A549 (cell line): Measurements from ENCODE around the gene CPO. TPM values are rescaled to one million over a fixed set of nuclear protein-coding genes. Genes with fewer than 3 reads are reported as not detected.

Source experiments
- ATAC-seq, 2 experiments: fragments of 200-7000 bp in 1 of 2; fragments of >200 bp in 1 of 2; cut with Nextera tagmentation in 1 of 2; cut with Tn5 transposase in 1 of 2; 3 replicates each; pipeline versions ENCODE4 v1.8.0 to v1.9.1; 2018 to 2020; ENCODE audit warnings: mild to moderate bottlenecking in 1 of 2, moderate library complexity in 1 of 2
- CTCF ChIA-PET: fragments of 300-600 bp; sonication (Branson Sonifier 250); formaldehyde crosslinking; extraction: SDS; loops from one replicate; lab custom pipeline; 2021; ENCODE audit warnings: antibody characterized with exemption, inconsistent platforms; lab: Yijun Ruan, JAX
- POLR2A ChIA-PET: fragments of 350-600 bp; formaldehyde crosslinking; extraction: SDS; loops from one replicate; lab custom pipeline; 2021; ENCODE audit warnings: antibody characterized with exemption, inconsistent platforms; lab: Yijun Ruan, JAX
- DNase-seq, 2 experiments: peaks; one replicate each; pipeline versions ENCODE4 v3.0.0 to v3.0.0-alpha.2; 2011 to 2016; ENCODE audit warnings: low read depth in 1 of 2, low spot score in 1 of 2
- FAIRE-seq: peaks from 2 replicates; lab custom pipeline; 2011; peaks lifted over from hg19 to GRCh38; lab: Jason Lieb, UNC
- H3K27ac ChIP-seq, 2 experiments: fragments of >200 bp; sonication (Bioruptor Twin); formaldehyde crosslinking; 3 replicates each; pipeline ENCODE4 v1.5.1; 2016 to 2017
- H3K4me1 ChIP-seq: fragments of >200 bp; sonication (Bioruptor Twin); formaldehyde crosslinking; 3 replicates; pipeline ENCODE4 v1.6.1; 2016
- H3K4me2 ChIP-seq: fragments of >200 bp; sonication (Bioruptor Twin); formaldehyde crosslinking; 3 replicates; pipeline ENCODE4 v1.6.1; 2016
- H3K4me3 ChIP-seq: fragments of >200 bp; sonication (Bioruptor Twin); formaldehyde crosslinking; 3 replicates; pipeline ENCODE4 v1.5.1; 2016
- H3K9me3 ChIP-seq: fragments of >200 bp; sonication (Bioruptor Twin); formaldehyde crosslinking; 3 replicates; pipeline ENCODE4 v1.6.1; 2016
- BCL3 ChIP-seq: fragments of >200 bp; sonication (Bioruptor Twin); formaldehyde crosslinking; IDR thresholded peaks from 3 replicates; pipeline ENCODE4 v1.6.1; 2016
- CBX8 ChIP-seq: fragments of 200-600 bp; sonication (generic); IDR thresholded peaks from 2 replicates; pipeline ENCODE4 v1.6.1; 2016
- CEBPB ChIP-seq, 2 experiments: fragments of >200 bp in 1 of 2; sonication (Bioruptor Twin) in 1 of 2; formaldehyde crosslinking in 1 of 2; IDR thresholded peaks; 2 replicates each; pipeline ENCODE4 v1.6.1; 2012 to 2016
- CHD2 ChIP-seq: fragments of 150-350 bp; IDR thresholded peaks from 2 replicates; pipeline ENCODE4 v1.6.1; 2014; ENCODE audit warnings: low read length; ENCODE audit not compliant: partially characterized antibody
- EHF ChIP-seq: fragments of 250-450 bp; sonication (Bioruptor Pico); IDR thresholded peaks from 2 replicates; pipeline ENCODE4 v1.5.0; 2020; ENCODE audit warnings: mild to moderate bottlenecking
- FOXS1 ChIP-seq: fragments of 250-450 bp; sonication (Bioruptor Pico); IDR thresholded peaks from 2 replicates; pipeline ENCODE4 v1.5.0; 2020; ENCODE audit warnings: mild to moderate bottlenecking, moderate library complexity
- HDAC2 ChIP-seq: fragments of 200-600 bp; sonication (generic); IDR thresholded peaks from 2 replicates; pipeline ENCODE4 v1.6.1; 2016
- POLR2A ChIP-seq: IDR thresholded peaks from 2 replicates; pipeline ENCODE4 v1.6.1; 2012; ENCODE audit warnings: mild to moderate bottlenecking, low read length
- WGBS: methylation state at CpG from one replicate; pipeline ENCODE4 v1.1.6; 2017; ENCODE audit errors: missing lambda C conversion rate; 5-methylcytosine and 5-hydroxymethylcytosine counted together
- polyA plus RNA-seq, 4 experiments: library from polyadenylated mRNA; depleted of rRNA in 3 of 4; stranded (reverse); fragments of >200 nt; fragmentation: RNase III in 1 of 4; extraction: RNeasy Plus Mini Kit Qiagen cat#74134 plus additional on column Dnase treatment in 1 of 4; gene quantifications; 2 replicates in 3 of 4; 3 replicates in 1 of 4; pipeline ENCODE4 v1.2.3, GENCODE V29; 2011 to 2017
- TF ChIP-seq, protein P1 (sequence below): fragments of 200-600 bp; sonication (generic); IDR thresholded peaks from 2 replicates; pipeline ENCODE4 v1.6.1; 2016; ENCODE audit warnings: antibody characterized with exemption, mild to moderate bottlenecking, moderate library complexity
- TF ChIP-seq, protein P2 (sequence below): fragments of 250-450 bp; sonication (Bioruptor Pico); IDR thresholded peaks from 2 replicates; pipeline ENCODE4 v1.5.0; 2021; ENCODE audit warnings: mild to moderate bottlenecking, moderate library complexity, borderline replicate concordance
- TF ChIP-seq, protein P3 (sequence below): fragments of 450-650 bp; IDR thresholded peaks from 2 replicates; pipeline ENCODE4 v1.6.1; 2014; ENCODE audit warnings: antibody characterized with exemption

The CPO gene
- polyA plus RNA-seq, 2 of the 4 experiments (the other 2 are of a cell fraction), result 0.09 to 0.18 TPM

DNA sequence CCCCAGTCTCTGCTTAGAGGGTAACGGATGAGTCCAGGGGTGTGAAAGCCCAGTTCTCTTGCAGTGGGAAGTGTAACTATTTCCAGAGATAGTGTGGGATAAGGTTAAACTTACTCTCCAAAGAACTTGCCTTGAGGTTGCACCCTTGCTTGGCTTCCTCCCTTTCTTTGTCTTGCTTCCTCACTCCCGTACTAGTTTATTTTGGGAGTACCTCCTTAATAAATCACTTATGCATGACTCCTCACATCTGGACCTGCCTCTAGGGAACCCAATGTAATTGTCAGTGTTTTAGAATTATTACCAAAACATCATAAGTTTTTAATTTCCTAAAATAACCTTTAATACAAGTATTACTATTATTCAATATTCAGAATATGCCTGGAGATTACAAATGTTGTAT is 35.2 kb downstream of the CPO start:
- Histone ChIP-seq H3K9me3 (0 out of 3 replicates have a peak, but pooled peaks cover 3% of the 10 kb centered on the region), H3K4me1 (no peaks in the 10 kb centered on the region), H3K4me3 (no peak overlapping the region), H3K27ac (no peak overlapping the region), H3K4me2 (no peak overlapping the region)
- ChIA-PET CTCF (interaction anchor here (1.0 to 1.2 kb wide), 3 partner anchors 75 to 174 kb away, joined by 3 to 4 read pairs (median 3); no protein-coding TSS in a partner anchor), POLR2A (no interaction called here)
- DNase-seq (no peak), ATAC-seq (no peak), FAIRE-seq (no peak)
- 86% methylated on average over 2 of the region's 2 CpGs for WGBS
- TF ChIP-seq CEBPB (IDR thresholded peaks at IDR 0.05), result no peak

DNA sequence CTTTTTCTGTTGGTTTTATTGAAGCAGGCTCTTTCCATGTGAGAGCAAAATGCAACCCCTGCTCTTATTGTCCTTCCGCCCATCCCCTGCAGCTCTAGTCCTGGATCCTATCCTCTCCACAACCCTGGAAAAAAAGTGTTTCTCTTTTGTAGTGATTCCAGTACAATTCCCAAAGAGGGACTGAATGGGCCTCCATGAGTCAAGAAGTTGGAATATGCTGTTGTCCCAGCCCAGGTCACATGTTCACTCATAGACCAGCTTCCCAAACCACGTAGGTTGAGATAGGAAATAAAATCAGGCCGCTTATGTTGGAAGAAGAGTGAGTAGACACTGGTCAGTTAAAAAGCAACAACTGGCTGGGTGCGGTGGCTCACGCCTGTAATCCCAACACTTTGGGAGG is 39.4 kb downstream of the CPO start:
- DNase-seq (no peak), ATAC-seq (no peak), FAIRE-seq (no peak)
- Histone ChIP-seq H3K27ac (no peak overlapping the region), H3K4me1 (peaks cover 15% of the 10 kb centered on the region; the same call in 2 of the 3 replicates), H3K9me3 (0 out of 3 replicates have a peak, but pooled peaks cover 3% of the 10 kb centered on the region), H3K4me2 (no peak overlapping the region), H3K4me3 (no peak overlapping the region)
- TF ChIP-seq POLR2A (no peak), EHF (CRISPR knock-in tag) (no peak)
- WGBS, result 86% methylated on average over 5 of the region's 5 CpGs
- ChIA-PET CTCF (interaction anchor here (7.7 kb wide), 1 partner anchor 494 kb away, joined by 63 read pairs; no protein-coding TSS in a partner anchor), POLR2A (no interaction called here)

GRCh38 chr2:206979365-206979764 is 40.0 kb downstream of the CPO start:
- TF ChIP-seq BCL3 (no peak), HDAC2 (no peak), FOXS1 (CRISPR knock-in tag) (no peak), CHD2 (no peak), CBX8 (no peak)
- TF ChIP-seq, protein P1, sequence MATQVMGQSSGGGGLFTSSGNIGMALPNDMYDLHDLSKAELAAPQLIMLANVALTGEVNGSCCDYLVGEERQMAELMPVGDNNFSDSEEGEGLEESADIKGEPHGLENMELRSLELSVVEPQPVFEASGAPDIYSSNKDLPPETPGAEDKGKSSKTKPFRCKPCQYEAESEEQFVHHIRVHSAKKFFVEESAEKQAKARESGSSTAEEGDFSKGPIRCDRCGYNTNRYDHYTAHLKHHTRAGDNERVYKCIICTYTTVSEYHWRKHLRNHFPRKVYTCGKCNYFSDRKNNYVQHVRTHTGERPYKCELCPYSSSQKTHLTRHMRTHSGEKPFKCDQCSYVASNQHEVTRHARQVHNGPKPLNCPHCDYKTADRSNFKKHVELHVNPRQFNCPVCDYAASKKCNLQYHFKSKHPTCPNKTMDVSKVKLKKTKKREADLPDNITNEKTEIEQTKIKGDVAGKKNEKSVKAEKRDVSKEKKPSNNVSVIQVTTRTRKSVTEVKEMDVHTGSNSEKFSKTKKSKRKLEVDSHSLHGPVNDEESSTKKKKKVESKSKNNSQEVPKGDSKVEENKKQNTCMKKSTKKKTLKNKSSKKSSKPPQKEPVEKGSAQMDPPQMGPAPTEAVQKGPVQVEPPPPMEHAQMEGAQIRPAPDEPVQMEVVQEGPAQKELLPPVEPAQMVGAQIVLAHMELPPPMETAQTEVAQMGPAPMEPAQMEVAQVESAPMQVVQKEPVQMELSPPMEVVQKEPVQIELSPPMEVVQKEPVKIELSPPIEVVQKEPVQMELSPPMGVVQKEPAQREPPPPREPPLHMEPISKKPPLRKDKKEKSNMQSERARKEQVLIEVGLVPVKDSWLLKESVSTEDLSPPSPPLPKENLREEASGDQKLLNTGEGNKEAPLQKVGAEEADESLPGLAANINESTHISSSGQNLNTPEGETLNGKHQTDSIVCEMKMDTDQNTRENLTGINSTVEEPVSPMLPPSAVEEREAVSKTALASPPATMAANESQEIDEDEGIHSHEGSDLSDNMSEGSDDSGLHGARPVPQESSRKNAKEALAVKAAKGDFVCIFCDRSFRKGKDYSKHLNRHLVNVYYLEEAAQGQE, result no peak
- TF ChIP-seq, protein P2, sequence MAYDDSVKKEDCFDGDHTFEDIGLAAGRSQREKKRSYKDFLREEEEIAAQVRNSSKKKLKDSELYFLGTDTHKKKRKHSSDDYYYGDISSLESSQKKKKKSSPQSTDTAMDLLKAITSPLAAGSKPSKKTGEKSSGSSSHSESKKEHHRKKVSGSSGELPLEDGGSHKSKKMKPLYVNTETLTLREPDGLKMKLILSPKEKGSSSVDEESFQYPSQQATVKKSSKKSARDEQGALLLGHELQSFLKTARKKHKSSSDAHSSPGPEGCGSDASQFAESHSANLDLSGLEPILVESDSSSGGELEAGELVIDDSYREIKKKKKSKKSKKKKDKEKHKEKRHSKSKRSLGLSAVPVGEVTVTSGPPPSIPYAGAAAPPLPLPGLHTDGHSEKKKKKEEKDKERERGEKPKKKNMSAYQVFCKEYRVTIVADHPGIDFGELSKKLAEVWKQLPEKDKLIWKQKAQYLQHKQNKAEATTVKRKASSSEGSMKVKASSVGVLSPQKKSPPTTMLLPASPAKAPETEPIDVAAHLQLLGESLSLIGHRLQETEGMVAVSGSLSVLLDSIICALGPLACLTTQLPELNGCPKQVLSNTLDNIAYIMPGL (CRISPR knock-in tag), result no peak
- TF ChIP-seq, protein P3, sequence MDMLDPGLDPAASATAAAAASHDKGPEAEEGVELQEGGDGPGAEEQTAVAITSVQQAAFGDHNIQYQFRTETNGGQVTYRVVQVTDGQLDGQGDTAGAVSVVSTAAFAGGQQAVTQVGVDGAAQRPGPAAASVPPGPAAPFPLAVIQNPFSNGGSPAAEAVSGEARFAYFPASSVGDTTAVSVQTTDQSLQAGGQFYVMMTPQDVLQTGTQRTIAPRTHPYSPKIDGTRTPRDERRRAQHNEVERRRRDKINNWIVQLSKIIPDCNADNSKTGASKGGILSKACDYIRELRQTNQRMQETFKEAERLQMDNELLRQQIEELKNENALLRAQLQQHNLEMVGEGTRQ, result no peak
- H3K4me1 ChIP-seq, result peaks cover 15% of the 10 kb centered on the region; the same call in 2 of the 3 replicates
- ChIA-PET POLR2A (no interaction called here), CTCF (interaction anchor here (2.0 to 7.7 kb wide), 3 partner anchors 12 to 493 kb away, joined by 7 to 63 read pairs (median 17); no protein-coding TSS in a partner anchor)
- H3K4me3 ChIP-seq, result no peak overlapping the region
- 0 out of 3 replicates have a peak, but pooled peaks cover 3% of the 10 kb centered on the region for H3K9me3 ChIP-seq
- 86% methylated on average over 3 of the region's 3 CpGs for WGBS
- no peak overlapping the region for H3K4me2 ChIP-seq
- no peak for DNase-seq
- no peak for ATAC-seq
- H3K27ac ChIP-seq, result no peak overlapping the region
- FAIRE-seq, result no peak
